Activated CD4-positive, alpha-beta T cell treated with anti-CD3 and anti-CD28 coated beads, Interleukin-2, amount 10 ng/mL, durations not matched to agents 24 days and 14 days (primary cell): ENCODE measurements around the gene PTPN14. TPM values are rescaled to one million over a fixed set of nuclear protein-coding genes. Genes with fewer than 3 reads are reported as not detected.

Source experiments
- DNase-seq: peaks from one replicate; pipeline ENCODE4 v3.0.0; 2022
- H3K27ac Mint-ChIP-seq: one replicate; pipeline ENCODE4 v1.8.0; 2022; ENCODE audit warnings: mild to moderate bottlenecking, mixed read lengths
- H3K27me3 Mint-ChIP-seq: one replicate; pipeline ENCODE4 v1.8.0; 2022; ENCODE audit warnings: mixed read lengths
- H3K36me3 Mint-ChIP-seq: one replicate; pipeline ENCODE4 v1.8.0; 2022; ENCODE audit warnings: low read depth, mild to moderate bottlenecking, mixed read lengths
- H3K4me1 Mint-ChIP-seq: one replicate; pipeline ENCODE4 v1.8.0; 2021; ENCODE audit warnings: mixed read lengths
- H3K4me3 Mint-ChIP-seq: one replicate; pipeline ENCODE4 v1.8.0; 2022; ENCODE audit warnings: mild to moderate bottlenecking, moderate library complexity, mixed read lengths
- H3K9me3 Mint-ChIP-seq: one replicate; pipeline ENCODE4 v1.8.0; 2021; ENCODE audit warnings: mixed read lengths
- intact Hi-C: fragments of 100-400 bp; cut with micrococcal nuclease; formaldehyde crosslinking; loops from one replicate; pipeline ENCODE4 v1.15.1; 2023
- total RNA-seq: library from RNA; stranded (reverse); gene quantifications from 2 replicates; pipeline ENCODE4 v1.2.3, GENCODE V29; 2022

The PTPN14 gene
- total RNA-seq, 1 donor from 2014 or later = 29.7 TPM

- intact Hi-C loops = loop anchor here (10.0 kb wide), 1 partner anchor 947 kb away; no protein-coding TSS in a partner anchor
- H3K4me3 Mint-ChIP-seq = no peak overlapping the region
These were observed 229.5 kb downstream of the PTPN14 start for GRCh38 chr1:214321705-214322453.

GRCh38 chr1:214319938-214320337, 231.5 kb downstream of the PTPN14 start:
- Mint-ChIP-seq H3K4me1 (peaks cover 4% of the 10 kb centered on the region), H3K27me3 (no peaks in the 10 kb centered on the region), H3K27ac (no peak overlapping the region), H3K36me3 (peaks cover 24% of the 10 kb centered on the region), H3K9me3 (no peaks in the 10 kb centered on the region), H3K4me3 (no peak overlapping the region)
- intact Hi-C loops = loop anchor here (10.0 kb wide), 1 partner anchor 945 kb away; no protein-coding TSS in a partner anchor
- no peak for DNase-seq

More at GRCh38 chr1:214321705-214322453, 229.5 kb downstream of the PTPN14 start:
- Mint-ChIP-seq H3K27ac (peak overlapping the region; percentile 39), H3K4me1 (peaks cover 4% of the 10 kb centered on the region), H3K36me3 (peaks cover 19% of the 10 kb centered on the region), H3K27me3 (no peaks in the 10 kb centered on the region), H3K9me3 (no peaks in the 10 kb centered on the region)
- no peak for DNase-seq

- Mint-ChIP-seq H3K4me3 (no peak overlapping the region), H3K27ac (peak overlapping the region; percentile 8), H3K9me3 (no peaks in the 10 kb centered on the region), H3K27me3 (no peaks in the 10 kb centered on the region), H3K36me3 (peaks cover 24% of the 10 kb centered on the region), H3K4me1 (peaks cover 4% of the 10 kb centered on the region)
- DNase-seq = no peak
- intact Hi-C loops = no loop called here
These were observed 232.3 kb downstream of the PTPN14 start for GRCh38 chr1:214318956-214319736.

- intact Hi-C loops = no loop called here
- Mint-ChIP-seq H3K4me3 (no peak overlapping the region), H3K27me3 (no peaks in the 10 kb centered on the region), H3K4me1 (peaks cover 4% of the 10 kb centered on the region), H3K36me3 (peaks cover 26% of the 10 kb centered on the region), H3K9me3 (no peaks in the 10 kb centered on the region), H3K27ac (no peak overlapping the region)
- DNase-seq = no peak
These were observed 233.0 kb downstream of the PTPN14 start for GRCh38 chr1:214318356-214318755.

GRCh38 chr1:214317734-214318133, 233.7 kb downstream of the PTPN14 start:
- peaks cover 26% of the 10 kb centered on the region for H3K36me3 Mint-ChIP-seq

GRCh38 chr1:214317300-214317699, 234.1 kb downstream of the PTPN14 start:
- Mint-ChIP-seq H3K4me3 (no peak overlapping the region), H3K4me1 (peaks cover 4% of the 10 kb centered on the region), H3K27ac (no peak overlapping the region), H3K36me3 (peaks cover 26% of the 10 kb centered on the region), H3K9me3 (no peaks in the 10 kb centered on the region), H3K27me3 (no peaks in the 10 kb centered on the region)
- intact Hi-C loops = no loop called here
- DNase-seq = no peak

More at GRCh38 chr1:214317734-214318133, 233.7 kb downstream of the PTPN14 start:
- no peaks in the 10 kb centered on the region for H3K9me3 Mint-ChIP-seq
- H3K27me3 Mint-ChIP-seq = no peaks in the 10 kb centered on the region
- no peak overlapping the region for H3K27ac Mint-ChIP-seq
- H3K4me1 Mint-ChIP-seq = peaks cover 4% of the 10 kb centered on the region
- H3K4me3 Mint-ChIP-seq = no peak overlapping the region
- intact Hi-C loops = no loop called here
- DNase-seq = no peak

- Mint-ChIP-seq H3K9me3 (no peaks in the 10 kb centered on the region), H3K4me1 (peaks cover 4% of the 10 kb centered on the region), H3K4me3 (no peak overlapping the region), H3K27me3 (no peaks in the 10 kb centered on the region), H3K36me3 (peaks cover 24% of the 10 kb centered on the region), H3K27ac (no peak overlapping the region)
- intact Hi-C loops = no loop called here
- DNase-seq = no peak
These were observed 234.8 kb downstream of the PTPN14 start for GRCh38 chr1:214316593-214316992.

- Mint-ChIP-seq H3K9me3 (no peaks in the 10 kb centered on the region), H3K36me3 (peaks cover 18% of the 10 kb centered on the region), H3K27ac (no peak overlapping the region), H3K4me1 (peaks cover 16% of the 10 kb centered on the region), H3K4me3 (no peak overlapping the region), H3K27me3 (no peaks in the 10 kb centered on the region)
- no peak for DNase-seq
- intact Hi-C loops = no loop called here
These were observed 237.1 kb downstream of the PTPN14 start for GRCh38 chr1:214314178-214314843.

GRCh38 chr1:214312530-214313051, 238.8 kb downstream of the PTPN14 start:
- H3K9me3 Mint-ChIP-seq = no peaks in the 10 kb centered on the region
- peaks cover 16% of the 10 kb centered on the region for H3K4me1 Mint-ChIP-seq
- intact Hi-C loops = no loop called here
- no peak overlapping the region for H3K27ac Mint-ChIP-seq
- no peak overlapping the region for H3K4me3 Mint-ChIP-seq
- H3K36me3 Mint-ChIP-seq = peaks cover 11% of the 10 kb centered on the region
- no peaks in the 10 kb centered on the region for H3K27me3 Mint-ChIP-seq
- DNase-seq = no peak

- H3K36me3 Mint-ChIP-seq = peaks cover 9% of the 10 kb centered on the region
- no peak for DNase-seq
- H3K27ac Mint-ChIP-seq = no peak overlapping the region
- peaks cover 16% of the 10 kb centered on the region for H3K4me1 Mint-ChIP-seq
- no peaks in the 10 kb centered on the region for H3K9me3 Mint-ChIP-seq
- intact Hi-C loops = no loop called here
- no peaks in the 10 kb centered on the region for H3K27me3 Mint-ChIP-seq
- peak overlapping the region; percentile 67 for H3K4me3 Mint-ChIP-seq
These were observed 240.4 kb downstream of the PTPN14 start for GRCh38 chr1:214310777-214311690.

GRCh38 chr1:214310010-214310409, 241.4 kb downstream of the PTPN14 start:
- intact Hi-C loops = no loop called here
- peak overlapping the region; percentile 42 for H3K4me3 Mint-ChIP-seq

GRCh38 chr1:214306269-214306668, 245.1 kb downstream of the PTPN14 start:
- intact Hi-C loops = no loop called here
- Mint-ChIP-seq H3K27me3 (no peaks in the 10 kb centered on the region), H3K4me1 (peaks cover 17% of the 10 kb centered on the region), H3K27ac (no peak overlapping the region), H3K36me3 (no peaks in the 10 kb centered on the region), H3K4me3 (no peak overlapping the region), H3K9me3 (no peaks in the 10 kb centered on the region)
- DNase-seq = no peak

More at GRCh38 chr1:214310010-214310409, 241.4 kb downstream of the PTPN14 start:
- DNase-seq = no peak
- Mint-ChIP-seq H3K27me3 (no peaks in the 10 kb centered on the region), H3K9me3 (no peaks in the 10 kb centered on the region), H3K4me1 (peaks cover 16% of the 10 kb centered on the region), H3K27ac (no peak overlapping the region), H3K36me3 (peaks cover 2% of the 10 kb centered on the region)
